ENCODE measurements around the gene AMN1. TPM values are rescaled to one million over a fixed set of nuclear protein-coding genes. Genes with fewer than 3 reads are reported as not detected.
"Not testable (repeated sequence)": the region's sequence is repeated elsewhere in the genome, so short reads cannot be mapped to it uniquely, and the experiment has no call there.

The AMN1 gene
- polyA plus RNA-seq, 2 donors = 4.4 to 4.7 TPM

- Histone ChIP-seq H3K27me3 (ENCODE audit: control insufficient read depth in 1 of 2, insufficient read depth in 2 of 2, low read length in 2 of 2) (no peaks in the 10 kb centered on the region), H3K9me3 (ENCODE audit: control insufficient read depth in 2 of 2, insufficient read depth in 1 of 2, low read depth in 1 of 2, low read length in 1 of 2) (no peaks in the 10 kb centered on the region), H3K36me3 (ENCODE audit: control insufficient read depth in 2 of 2, insufficient read depth in 2 of 2, low read length in 1 of 2) (no peaks in the 10 kb centered on the region), H3K4me3 (ENCODE audit: low read depth in 1 of 2, low read length in 2 of 2) (no peak overlapping the region), H3K27ac (ENCODE audit: low read depth in 2 of 2, low read length in 1 of 2) (no peak overlapping the region), H3K4me1 (ENCODE audit: control insufficient read depth in 2 of 2, insufficient read depth in 2 of 2, low read length in 1 of 2) (no peaks in the 10 kb centered on the region)
- WGBS, 2 donors = 72 to 81% methylated on average over 4 of the region's 4 CpGs
Measured at GRCh38 chr12:31737345-31737744, 8.5 kb upstream of the AMN1 start.

DNA sequence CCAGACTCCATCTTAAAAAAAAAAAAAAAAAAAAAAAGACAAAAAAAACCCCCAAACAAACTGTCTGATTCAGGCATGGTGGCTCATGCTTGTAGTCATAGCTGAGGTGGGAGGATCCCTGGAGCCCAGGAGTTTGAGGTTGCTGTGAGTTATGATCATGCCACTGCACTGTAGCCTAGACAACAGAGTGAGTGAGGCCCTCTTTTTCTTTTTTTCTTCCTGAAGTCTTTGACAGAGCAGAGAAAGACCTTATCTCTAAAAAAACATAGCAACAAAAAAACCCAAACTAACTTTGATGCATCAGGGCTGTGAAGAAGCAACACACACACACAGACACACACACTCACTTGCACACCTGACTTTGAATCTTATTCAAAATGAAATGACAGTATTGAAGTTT is 7.7 kb upstream of the AMN1 start:
- H3K27ac ChIP-seq (ENCODE audit: low read depth in 2 of 2, low read length in 1 of 2) = no peak overlapping the region
- H3K4me1 ChIP-seq (ENCODE audit: control insufficient read depth in 2 of 2, insufficient read depth in 2 of 2, low read length in 1 of 2) = no peaks in the 10 kb centered on the region
- no peak overlapping the region for H3K4me3 ChIP-seq (ENCODE audit: low read depth in 1 of 2, low read length in 2 of 2)
- H3K36me3 ChIP-seq (ENCODE audit: control insufficient read depth in 2 of 2, insufficient read depth in 2 of 2, low read length in 1 of 2) = no peaks in the 10 kb centered on the region
- no peaks in the 10 kb centered on the region for H3K9me3 ChIP-seq (ENCODE audit: control insufficient read depth in 2 of 2, insufficient read depth in 1 of 2, low read depth in 1 of 2, low read length in 1 of 2)
- H3K27me3 ChIP-seq (ENCODE audit: control insufficient read depth in 1 of 2, insufficient read depth in 2 of 2, low read length in 2 of 2) = no peaks in the 10 kb centered on the region

- H3K27ac ChIP-seq (ENCODE audit: low read depth in 2 of 2, low read length in 1 of 2) = peak overlapping the region; percentile 93 to 94
- not testable (repeated sequence) for H3K4me1 ChIP-seq (ENCODE audit: control insufficient read depth in 2 of 2, insufficient read depth in 2 of 2, low read length in 1 of 2); H3K27me3 ChIP-seq (ENCODE audit: control insufficient read depth in 1 of 2, insufficient read depth in 2 of 2, low read length in 2 of 2); H3K9me3 ChIP-seq (ENCODE audit: control insufficient read depth in 2 of 2, insufficient read depth in 1 of 2, low read depth in 1 of 2, low read length in 1 of 2); H3K36me3 ChIP-seq (ENCODE audit: control insufficient read depth in 2 of 2, insufficient read depth in 2 of 2, low read length in 1 of 2); H3K4me3 ChIP-seq (ENCODE audit: low read depth in 1 of 2, low read length in 2 of 2)
- 74 to 79% methylated on average over 15 of the region's 15 CpGs for WGBS, 2 donors
Measured at GRCh38 chr12:31733549-31734432, 5.0 kb upstream of the AMN1 start.

DNA sequence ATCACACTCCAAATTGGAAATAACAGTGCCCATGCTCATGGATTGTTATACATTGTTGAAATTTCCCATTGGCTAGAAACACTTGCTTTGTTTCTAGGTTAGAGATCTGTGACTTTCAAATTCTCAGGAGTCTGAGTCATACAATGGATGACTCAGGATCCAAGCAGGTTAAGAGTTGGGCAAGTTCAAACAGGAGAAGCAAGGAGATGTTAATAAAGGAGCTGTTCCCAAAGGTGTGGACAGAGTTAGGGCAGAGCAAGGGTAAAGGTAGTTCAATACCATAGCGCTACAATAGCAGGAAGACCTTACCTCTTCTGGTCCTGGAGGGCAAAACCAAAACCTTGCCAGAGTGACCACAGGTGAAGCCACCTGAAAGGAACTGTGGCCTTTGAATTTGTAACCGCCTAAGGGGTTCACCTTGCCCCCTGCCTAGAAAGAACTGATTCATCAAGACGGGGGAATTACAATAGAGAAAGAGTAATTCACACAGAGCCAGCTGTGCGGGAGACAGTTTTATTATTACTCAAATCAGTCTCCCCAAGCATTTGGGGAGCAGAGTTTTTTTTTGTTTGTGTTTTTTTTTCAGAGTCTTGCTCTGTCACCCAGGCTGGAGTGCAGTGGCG is 4.2 kb upstream of the AMN1 start:
- 47 to 54% methylated on average over 5 of the region's 5 CpGs for WGBS, 2 donors
- Histone ChIP-seq H3K4me1 (ENCODE audit: control insufficient read depth in 2 of 2, insufficient read depth in 2 of 2, low read length in 1 of 2) (no peaks in the 10 kb centered on the region), H3K36me3 (ENCODE audit: control insufficient read depth in 2 of 2, insufficient read depth in 2 of 2, low read length in 1 of 2) (no peaks in the 10 kb centered on the region), H3K4me3 (ENCODE audit: low read depth in 1 of 2, low read length in 2 of 2) (no peak overlapping the region), H3K27ac (ENCODE audit: low read depth in 2 of 2, low read length in 1 of 2) (peak overlapping the region; percentile 93 to 94), H3K9me3 (ENCODE audit: control insufficient read depth in 2 of 2, insufficient read depth in 1 of 2, low read depth in 1 of 2, low read length in 1 of 2) (peaks cover 0 to 2% of the 10 kb centered on the region in 2 donors), H3K27me3 (ENCODE audit: control insufficient read depth in 1 of 2, insufficient read depth in 2 of 2, low read length in 2 of 2) (no peaks in the 10 kb centered on the region)

- H3K4me3 ChIP-seq (ENCODE audit: low read depth in 1 of 2, low read length in 2 of 2); H3K4me1 ChIP-seq (ENCODE audit: control insufficient read depth in 2 of 2, insufficient read depth in 2 of 2, low read length in 1 of 2); H3K36me3 ChIP-seq (ENCODE audit: control insufficient read depth in 2 of 2, insufficient read depth in 2 of 2, low read length in 1 of 2); H3K9me3 ChIP-seq (ENCODE audit: control insufficient read depth in 2 of 2, insufficient read depth in 1 of 2, low read depth in 1 of 2, low read length in 1 of 2); H3K27me3 ChIP-seq (ENCODE audit: control insufficient read depth in 1 of 2, insufficient read depth in 2 of 2, low read length in 2 of 2): not testable (repeated sequence)
- 98% methylated on average over 5 of the region's 5 CpGs for WGBS, 2 donors
- H3K27ac ChIP-seq (ENCODE audit: low read depth in 2 of 2, low read length in 1 of 2) = peak overlapping the region; percentile 55 to 70
Measured at GRCh38 chr12:31731203-31731602, 2.4 kb upstream of the AMN1 start.

GRCh38 chr12:31729705-31730104 is 884 bp upstream of the AMN1 start:
- Histone ChIP-seq H3K4me1 (ENCODE audit: control insufficient read depth in 2 of 2, insufficient read depth in 2 of 2, low read length in 1 of 2) (no peaks in the 10 kb centered on the region), H3K36me3 (ENCODE audit: control insufficient read depth in 2 of 2, insufficient read depth in 2 of 2, low read length in 1 of 2) (no peaks in the 10 kb centered on the region), H3K9me3 (ENCODE audit: control insufficient read depth in 2 of 2, insufficient read depth in 1 of 2, low read depth in 1 of 2, low read length in 1 of 2) (peaks cover 0 to 2% of the 10 kb centered on the region in 2 donors), H3K27ac (ENCODE audit: low read depth in 2 of 2, low read length in 1 of 2) (peak overlapping the region; percentile 40 to 97), H3K4me3 (ENCODE audit: low read depth in 1 of 2, low read length in 2 of 2) (peak overlapping the region; percentile 61 to 67), H3K27me3 (ENCODE audit: control insufficient read depth in 1 of 2, insufficient read depth in 2 of 2, low read length in 2 of 2) (no peaks in the 10 kb centered on the region)
- 89 to 95% methylated on average over 4 of the region's 4 CpGs for WGBS, 2 donors

GRCh38 chr12:31728289-31728916 is 418 bp downstream of the AMN1 start:
- H3K27ac ChIP-seq (ENCODE audit: low read depth in 2 of 2, low read length in 1 of 2) = peak overlapping the region; percentile 97 to 98
- WGBS, 2 donors = 0 to 1% methylated on average over 22 of the region's 22 CpGs
- no peaks in the 10 kb centered on the region for H3K36me3 ChIP-seq (ENCODE audit: control insufficient read depth in 2 of 2, insufficient read depth in 2 of 2, low read length in 1 of 2)
- H3K9me3 ChIP-seq (ENCODE audit: control insufficient read depth in 2 of 2, insufficient read depth in 1 of 2, low read depth in 1 of 2, low read length in 1 of 2) = peaks cover 0 to 2% of the 10 kb centered on the region in 2 donors
- H3K27me3 ChIP-seq (ENCODE audit: control insufficient read depth in 1 of 2, insufficient read depth in 2 of 2, low read length in 2 of 2) = no peaks in the 10 kb centered on the region
- H3K4me3 ChIP-seq (ENCODE audit: low read depth in 1 of 2, low read length in 2 of 2) = peak overlapping the region; percentile 59 to 67
- no peaks in the 10 kb centered on the region for H3K4me1 ChIP-seq (ENCODE audit: control insufficient read depth in 2 of 2, insufficient read depth in 2 of 2, low read length in 1 of 2)

GRCh38 chr12:31727192-31727591 is 1.6 kb downstream of the AMN1 start:
- WGBS, 2 donors = 97 to 100% methylated on average over 2 of the region's 2 CpGs
- no peaks in the 10 kb centered on the region for H3K4me1 ChIP-seq (ENCODE audit: control insufficient read depth in 2 of 2, insufficient read depth in 2 of 2, low read length in 1 of 2)
- no peaks in the 10 kb centered on the region for H3K27me3 ChIP-seq (ENCODE audit: control insufficient read depth in 1 of 2, insufficient read depth in 2 of 2, low read length in 2 of 2)
- H3K36me3 ChIP-seq (ENCODE audit: control insufficient read depth in 2 of 2, insufficient read depth in 2 of 2, low read length in 1 of 2) = no peaks in the 10 kb centered on the region
- H3K27ac ChIP-seq (ENCODE audit: low read depth in 2 of 2, low read length in 1 of 2) = no peak overlapping the region
- H3K9me3 ChIP-seq (ENCODE audit: control insufficient read depth in 2 of 2, insufficient read depth in 1 of 2, low read depth in 1 of 2, low read length in 1 of 2) = peaks cover 0 to 2% of the 10 kb centered on the region in 2 donors
- no peak overlapping the region for H3K4me3 ChIP-seq (ENCODE audit: low read depth in 1 of 2, low read length in 2 of 2)

DNA sequence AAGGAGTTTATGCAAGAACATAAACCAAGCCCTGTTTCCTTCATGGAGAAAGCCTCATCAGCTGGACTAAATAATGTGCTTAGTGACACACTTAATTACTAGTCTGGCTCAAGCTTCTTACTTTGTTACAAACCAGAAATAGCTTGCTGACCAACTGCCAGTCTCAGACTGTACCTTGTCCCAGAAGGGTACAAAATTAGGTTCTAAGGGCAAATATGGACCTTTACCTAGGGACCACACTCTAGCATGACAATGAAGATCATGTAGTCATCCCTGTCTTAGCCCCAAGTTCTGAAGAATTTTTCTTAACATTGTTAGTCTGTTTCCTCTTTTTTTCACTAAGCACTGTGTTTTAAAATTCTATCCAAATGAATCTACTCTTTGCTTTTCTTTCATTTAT is 2.2 kb downstream of the AMN1 start:
- Histone ChIP-seq H3K27me3 (ENCODE audit: control insufficient read depth in 1 of 2, insufficient read depth in 2 of 2, low read length in 2 of 2) (no peaks in the 10 kb centered on the region), H3K27ac (ENCODE audit: low read depth in 2 of 2, low read length in 1 of 2) (no peak overlapping the region), H3K9me3 (ENCODE audit: control insufficient read depth in 2 of 2, insufficient read depth in 1 of 2, low read depth in 1 of 2, low read length in 1 of 2) (peaks cover 0 to 2% of the 10 kb centered on the region in 2 donors), H3K36me3 (ENCODE audit: control insufficient read depth in 2 of 2, insufficient read depth in 2 of 2, low read length in 1 of 2) (no peaks in the 10 kb centered on the region), H3K4me3 (ENCODE audit: low read depth in 1 of 2, low read length in 2 of 2) (no peak overlapping the region), H3K4me1 (ENCODE audit: control insufficient read depth in 2 of 2, insufficient read depth in 2 of 2, low read length in 1 of 2) (no peaks in the 10 kb centered on the region)

Measured in esophagus (tissue), 2 donors.